ENCODE results near the gene MAP3K15. TPM values are rescaled to one million over a fixed set of nuclear protein-coding genes. Genes with fewer than 3 reads are reported as not detected.

The MAP3K15 gene
- total and polyA plus RNA-seq, 5 donors: 0.09 to 0.45 (median 0.20) TPM; not detected in 1

GRCh38 chrX:19552793-19553192 is 37.5 kb upstream of the MAP3K15 start:
- H3K27me3 ChIP-seq (ENCODE audit: control insufficient read depth, insufficient read depth): no peaks in the 10 kb centered on the region
- no peak overlapping the region for H3K4me3 ChIP-seq (ENCODE audit: low read length)
- H3K27ac ChIP-seq (ENCODE audit: low read length): no peak overlapping the region
- no peaks in the 10 kb centered on the region for H3K4me1 ChIP-seq (ENCODE audit: control insufficient read depth, insufficient read depth, low read length)
- intact Hi-C loops (cut with DNase I): no loop called here
- ATAC-seq (no peak), DNase-seq (no peak)
- no peaks in the 10 kb centered on the region for H3K9me3 ChIP-seq (ENCODE audit: control insufficient read depth, low read length)
- WGBS: 57% methylated on average over 6 of the region's 6 CpGs

- no peak overlapping the region for H3K4me3 ChIP-seq (ENCODE audit: low read length)
- intact Hi-C loops (cut with DNase I): no loop called here
- no peak for DNase-seq
- H3K4me1 ChIP-seq (ENCODE audit: control insufficient read depth, insufficient read depth, low read length): no peaks in the 10 kb centered on the region
- H3K9me3 ChIP-seq (ENCODE audit: control insufficient read depth, low read length): no peaks in the 10 kb centered on the region
- no peaks in the 10 kb centered on the region for H3K27me3 ChIP-seq (ENCODE audit: control insufficient read depth, insufficient read depth)
- no peak for ATAC-seq
- WGBS: 92% methylated on average over 7 of the region's 7 CpGs
- no peak overlapping the region for H3K27ac ChIP-seq (ENCODE audit: low read length)
These were observed 34.5 kb upstream of the MAP3K15 start for GRCh38 chrX:19549838-19550237.

- DNase-seq: no peak
- Histone ChIP-seq H3K4me3 (ENCODE audit: low read length) (no peak overlapping the region), H3K9me3 (ENCODE audit: control insufficient read depth, low read length) (no peaks in the 10 kb centered on the region), H3K4me1 (ENCODE audit: control insufficient read depth, insufficient read depth, low read length) (no peaks in the 10 kb centered on the region), H3K27me3 (ENCODE audit: control insufficient read depth, insufficient read depth) (no peaks in the 10 kb centered on the region), H3K27ac (ENCODE audit: low read length) (no peak overlapping the region)
- no peak for ATAC-seq
- 96% methylated on average over 6 of the region's 6 CpGs for WGBS
- intact Hi-C loops (cut with DNase I): no loop called here
These were observed 33.6 kb upstream of the MAP3K15 start for GRCh38 chrX:19548934-19549333.

GRCh38 chrX:19548279-19548678 is 33.0 kb upstream of the MAP3K15 start:
- Histone ChIP-seq H3K27ac (ENCODE audit: low read length) (no peak overlapping the region), H3K27me3 (ENCODE audit: control insufficient read depth, insufficient read depth) (no peaks in the 10 kb centered on the region), H3K4me3 (ENCODE audit: low read length) (no peak overlapping the region), H3K4me1 (ENCODE audit: control insufficient read depth, insufficient read depth, low read length) (no peaks in the 10 kb centered on the region), H3K9me3 (ENCODE audit: control insufficient read depth, low read length) (no peaks in the 10 kb centered on the region)
- 73% methylated on average over 2 of the region's 2 CpGs for WGBS
- DNase-seq (no peak), ATAC-seq (no peak)
- intact Hi-C loops (cut with DNase I): no loop called here

DNA sequence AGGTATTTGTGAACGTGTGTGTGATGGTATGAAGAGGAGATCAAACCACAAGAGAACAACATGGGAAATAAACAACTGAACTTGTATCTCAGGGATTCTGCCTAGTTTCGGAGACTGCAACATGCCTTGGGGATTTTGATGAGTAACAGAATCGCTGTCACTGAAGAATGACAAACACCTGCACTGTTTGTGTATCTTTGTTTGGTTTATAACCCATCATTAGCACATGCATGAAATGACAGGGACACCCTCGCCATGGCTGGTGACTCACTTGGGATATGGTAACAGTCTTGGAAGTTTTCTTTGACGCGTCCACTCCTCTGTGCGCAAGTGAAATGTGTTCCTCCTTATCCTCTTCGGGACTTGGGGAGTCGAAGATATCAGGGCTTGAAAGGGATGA is 30.3 kb upstream of the MAP3K15 start:
- peak; percentile 40 to 60 for ATAC-seq
- H3K27ac ChIP-seq (ENCODE audit: low read length): no peak overlapping the region
- no peaks in the 10 kb centered on the region for H3K27me3 ChIP-seq (ENCODE audit: control insufficient read depth, insufficient read depth)
- H3K4me1 ChIP-seq (ENCODE audit: control insufficient read depth, insufficient read depth, low read length): no peaks in the 10 kb centered on the region
- no peak overlapping the region for H3K4me3 ChIP-seq (ENCODE audit: low read length)
- intact Hi-C loops (cut with DNase I): no loop called here
- DNase-seq: no peak
- no peaks in the 10 kb centered on the region for H3K9me3 ChIP-seq (ENCODE audit: control insufficient read depth, low read length)
- 61% methylated on average over 9 of the region's 9 CpGs for WGBS

GRCh38 chrX:19544693-19545305 is 29.5 kb upstream of the MAP3K15 start:
- H3K4me1 ChIP-seq (ENCODE audit: control insufficient read depth, insufficient read depth, low read length): no peaks in the 10 kb centered on the region
- intact Hi-C loops (cut with DNase I): no loop called here
- H3K27ac ChIP-seq (ENCODE audit: low read length): no peak overlapping the region
- ATAC-seq: peak; percentile 74 to 76
- no peaks in the 10 kb centered on the region for H3K9me3 ChIP-seq (ENCODE audit: control insufficient read depth, low read length)
- no peak overlapping the region for H3K4me3 ChIP-seq (ENCODE audit: low read length)
- WGBS: 39% methylated on average over 8 of the region's 8 CpGs
- H3K27me3 ChIP-seq (ENCODE audit: control insufficient read depth, insufficient read depth): no peaks in the 10 kb centered on the region
- no peak for DNase-seq

- 58% methylated on average over 12 of the region's 12 CpGs for WGBS
- H3K27me3 ChIP-seq (ENCODE audit: control insufficient read depth, insufficient read depth): no peaks in the 10 kb centered on the region
- no peaks in the 10 kb centered on the region for H3K4me1 ChIP-seq (ENCODE audit: control insufficient read depth, insufficient read depth, low read length)
- H3K4me3 ChIP-seq (ENCODE audit: low read length): no peak overlapping the region
- peak overlapping the region; percentile 42 for H3K27ac ChIP-seq (ENCODE audit: low read length)
- DNase-seq: peak in 2 of 3 donors; percentile 39 to 58
- peak; percentile 62 to 81 for ATAC-seq
- no peaks in the 10 kb centered on the region for H3K9me3 ChIP-seq (ENCODE audit: control insufficient read depth, low read length)
- intact Hi-C loops (cut with DNase I): no loop called here
These were observed 28.7 kb upstream of the MAP3K15 start for GRCh38 chrX:19543951-19544381.

DNA sequence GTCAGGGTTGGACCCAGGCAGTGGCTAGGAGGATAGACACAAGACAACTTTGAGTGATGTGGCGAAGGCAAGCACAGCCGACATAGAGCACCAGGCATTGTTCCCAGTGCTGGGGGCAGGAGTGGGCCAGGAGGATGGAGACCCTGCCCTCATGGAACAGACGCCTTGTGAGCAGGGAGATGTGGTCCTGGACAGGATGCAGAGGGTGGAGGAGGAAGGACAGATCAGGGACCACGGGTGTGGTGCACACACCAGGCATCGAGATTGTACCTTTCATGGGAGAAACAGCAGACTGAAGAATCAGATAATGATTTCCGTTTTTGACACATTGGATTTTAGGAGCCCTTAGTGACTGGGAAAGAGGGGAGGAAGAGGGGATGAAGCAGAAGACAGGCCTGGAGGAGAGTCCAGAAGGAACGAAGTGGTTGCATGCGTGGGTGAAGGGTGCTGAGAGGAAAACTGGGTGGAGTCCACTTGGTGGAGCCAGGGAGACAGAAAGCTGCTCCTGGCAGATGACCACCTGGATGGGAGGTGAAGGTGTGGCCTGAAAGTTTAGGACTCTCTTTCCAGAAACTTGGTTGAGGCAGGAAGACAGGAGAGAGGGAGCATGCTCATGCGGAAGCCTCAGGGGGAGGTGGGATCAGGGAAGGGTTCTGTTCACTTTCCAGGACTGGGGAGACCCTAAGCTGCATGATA is 27.9 kb upstream of the MAP3K15 start:
- WGBS: 72% methylated on average over 9 of the region's 9 CpGs
- DNase-seq (no peak), ATAC-seq (no peak)
- intact Hi-C loops (cut with DNase I): no loop called here
- Histone ChIP-seq H3K27me3 (ENCODE audit: control insufficient read depth, insufficient read depth) (no peaks in the 10 kb centered on the region), H3K4me3 (ENCODE audit: low read length) (no peak overlapping the region), H3K27ac (ENCODE audit: low read length) (no peak overlapping the region), H3K4me1 (ENCODE audit: control insufficient read depth, insufficient read depth, low read length) (no peaks in the 10 kb centered on the region), H3K9me3 (ENCODE audit: control insufficient read depth, low read length) (no peaks in the 10 kb centered on the region)

DNA sequence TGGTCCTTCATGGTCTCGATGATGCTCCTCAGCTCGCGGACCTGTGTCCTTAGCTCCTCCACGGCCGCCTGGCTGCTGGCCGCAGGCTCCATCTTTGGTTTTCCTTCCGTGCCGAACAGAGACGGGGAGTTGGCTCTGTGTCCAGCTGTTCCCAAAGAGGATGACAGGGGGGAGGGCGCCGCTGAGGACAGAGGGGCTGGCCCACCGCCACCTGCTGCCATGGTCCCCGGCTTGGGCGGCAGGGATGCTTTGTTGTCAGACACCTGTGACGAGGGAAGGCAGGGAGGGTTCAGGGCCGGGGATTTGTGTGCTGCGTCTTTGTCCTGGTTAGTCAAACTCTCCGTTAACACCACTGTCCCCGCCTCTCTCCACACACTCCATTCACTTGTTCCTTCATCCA is 26.6 kb upstream of the MAP3K15 start:
- ATAC-seq (no peak), DNase-seq (no peak)
- WGBS: 96% methylated on average over 19 of the region's 19 CpGs
- H3K4me3 ChIP-seq (ENCODE audit: low read length): no peak overlapping the region
- no peak overlapping the region for H3K27ac ChIP-seq (ENCODE audit: low read length)
- intact Hi-C loops (cut with DNase I): no loop called here
- H3K9me3 ChIP-seq (ENCODE audit: control insufficient read depth, low read length): no peaks in the 10 kb centered on the region
- no peaks in the 10 kb centered on the region for H3K4me1 ChIP-seq (ENCODE audit: control insufficient read depth, insufficient read depth, low read length)
- no peaks in the 10 kb centered on the region for H3K27me3 ChIP-seq (ENCODE audit: control insufficient read depth, insufficient read depth)

DNA sequence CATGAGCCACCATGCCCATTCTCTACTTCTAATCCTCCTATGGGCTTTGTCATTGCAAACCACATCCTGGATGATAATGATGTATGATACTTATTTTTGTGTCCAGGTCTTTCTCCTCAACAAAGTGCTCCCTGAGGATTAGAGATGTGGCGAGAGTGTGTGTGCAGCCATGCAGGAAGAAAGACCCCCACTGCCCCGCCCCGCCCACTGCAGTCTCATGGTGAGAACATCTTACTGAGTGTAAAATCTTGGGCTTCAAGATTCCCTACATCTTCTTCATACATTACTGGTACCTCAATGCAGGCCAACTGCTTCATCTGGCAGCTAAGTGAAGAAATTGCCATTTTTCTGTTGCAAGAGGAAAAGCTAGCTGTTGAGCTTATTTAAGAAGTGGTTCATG is 25.9 kb upstream of the MAP3K15 start:
- H3K9me3 ChIP-seq (ENCODE audit: control insufficient read depth, low read length): no peaks in the 10 kb centered on the region
- intact Hi-C loops (cut with DNase I): no loop called here
- ATAC-seq (no peak), DNase-seq (no peak)
- no peaks in the 10 kb centered on the region for H3K4me1 ChIP-seq (ENCODE audit: control insufficient read depth, insufficient read depth, low read length)
- H3K27ac ChIP-seq (ENCODE audit: low read length): no peak overlapping the region
- WGBS: 94% methylated on average over 3 of the region's 3 CpGs
- no peaks in the 10 kb centered on the region for H3K27me3 ChIP-seq (ENCODE audit: control insufficient read depth, insufficient read depth)
- H3K4me3 ChIP-seq (ENCODE audit: low read length): no peak overlapping the region

- Histone ChIP-seq H3K4me3 (ENCODE audit: low read length) (no peak overlapping the region), H3K27me3 (ENCODE audit: control insufficient read depth, insufficient read depth) (no peaks in the 10 kb centered on the region), H3K4me1 (ENCODE audit: control insufficient read depth, insufficient read depth, low read length) (no peaks in the 10 kb centered on the region), H3K27ac (ENCODE audit: low read length) (no peak overlapping the region), H3K9me3 (ENCODE audit: control insufficient read depth, low read length) (no peaks in the 10 kb centered on the region)
- 83% methylated on average over 3 of the region's 3 CpGs for WGBS
- no peak for DNase-seq
- no peak for ATAC-seq
- intact Hi-C loops (cut with DNase I): no loop called here
These were observed 24.8 kb upstream of the MAP3K15 start for GRCh38 chrX:19540076-19540475.

Data from right cardiac atrium (tissue), 5 donors.